CD14-positive monocyte (primary cell): ENCODE data around the gene S100A16. TPM values are rescaled to one million over a fixed set of nuclear protein-coding genes. Genes with fewer than 3 reads are reported as not detected.

Source experiments
- DNase-seq, 3 donors: peaks; one replicate each; pipeline ENCODE4 v3.0.0-alpha.2; 2011 to 2022
- H2AFZ ChIP-seq: 2 replicates; pipeline ENCODE4 v1.6.0; 2012; ENCODE audit warnings: mild to moderate bottlenecking, low read depth, low read length, inconsistent platforms; ENCODE audit not compliant: insufficient read depth, poor library complexity, severe bottlenecking
- H3K27ac ChIP-seq, 2 donors: 1 replicate in 1 of 2; 2 replicates in 1 of 2; pipeline ENCODE4 v1.5.1; 2012 to 2013; ENCODE audit warnings: low read length in 2 of 2, control low read depth in 1 of 2, inconsistent platforms in 1 of 2, low read depth in 1 of 2, mild to moderate bottlenecking in 1 of 2
- H3K27me3 ChIP-seq, 2 donors: one replicate each; pipeline versions ENCODE4 v1.6.0 to v1.6.1; 2011 to 2013; ENCODE audit warnings: low read length in 2 of 2; ENCODE audit not compliant: control insufficient read depth in 2 of 2, insufficient read depth in 2 of 2
- H3K36me3 ChIP-seq, 2 donors: replicated peaks in 1 of 2; 1 replicate in 1 of 2; 2 replicates in 1 of 2; pipeline versions ENCODE4 v1.5.1 to v1.6.1; 2012 to 2013; ENCODE audit warnings: low read length in 2 of 2, control low read depth in 1 of 2, inconsistent platforms in 1 of 2, mild to moderate bottlenecking in 1 of 2; ENCODE audit not compliant: insufficient read depth in 2 of 2, control insufficient read depth in 1 of 2
- H3K4me1 ChIP-seq, 2 donors: 1 replicate in 1 of 2; 2 replicates in 1 of 2; pipeline versions ENCODE4 v1.5.1 to v1.6.1; 2012 to 2013; ENCODE audit warnings: low read length in 2 of 2, control low read depth in 1 of 2, inconsistent platforms in 1 of 2, mild to moderate bottlenecking in 1 of 2, moderate library complexity in 1 of 2; ENCODE audit not compliant: insufficient read depth in 2 of 2, control insufficient read depth in 1 of 2
- H3K4me2 ChIP-seq: replicated peaks from 2 replicates; pipeline ENCODE3; 2012; ENCODE audit warnings: low read length, moderate library complexity, mild to moderate bottlenecking; ENCODE audit not compliant: poor library complexity, severe bottlenecking; ENCODE audit errors: extremely low read depth
- H3K4me3 ChIP-seq, 3 experiments: fragments of 200-600 bp in 1 of 3; sonication (generic) in 1 of 3; replicated peaks in 1 of 3; 1 replicate in 2 of 3; 2 replicates in 1 of 3; pipeline ENCODE4 v1.5.1; 2011 to 2013; ENCODE audit warnings: low read length in 3 of 3, mild to moderate bottlenecking in 3 of 3, control low read depth in 2 of 3, low read depth in 2 of 3, inconsistent platforms in 1 of 3, moderate library complexity in 1 of 3
- H3K79me2 ChIP-seq: 2 replicates; pipeline ENCODE4 v1.6.0; 2012; ENCODE audit warnings: mild to moderate bottlenecking, control low read depth, inconsistent platforms, low read length, moderate library complexity; ENCODE audit not compliant: insufficient read depth
- H3K9ac ChIP-seq: 2 replicates; pipeline ENCODE4 v1.6.0; 2017; ENCODE audit warnings: low read length, mild to moderate bottlenecking; ENCODE audit not compliant: insufficient read depth, poor library complexity, severe bottlenecking
- H3K9me3 ChIP-seq, 2 donors: replicated peaks in 1 of 2; 1 replicate in 1 of 2; 2 replicates in 1 of 2; pipeline versions ENCODE4 v1.5.1 to v1.6.1; 2012 to 2013; ENCODE audit warnings: low read length in 2 of 2, control low read depth in 1 of 2; ENCODE audit not compliant: control insufficient read depth in 1 of 2, insufficient read depth in 1 of 2
- H4K20me1 ChIP-seq: 2 replicates; pipeline ENCODE4 v1.6.0; 2012; ENCODE audit warnings: mild to moderate bottlenecking, low read length, control low read depth, moderate library complexity; ENCODE audit not compliant: insufficient read depth
- H3K27ac Mint-ChIP-seq, 7 donors: one replicate each; pipeline ENCODE4 v1.8.0; 2020; ENCODE audit warnings: mild to moderate bottlenecking in 7 of 7, mixed read lengths in 7 of 7, moderate library complexity in 6 of 7, inconsistent platforms in 2 of 7
- H3K27me3 Mint-ChIP-seq, 3 donors: one replicate each; pipeline ENCODE4 v1.8.0; 2021 to 2022; ENCODE audit warnings: low read depth in 3 of 3, mild to moderate bottlenecking in 3 of 3, mixed read lengths in 3 of 3, moderate library complexity in 3 of 3, inconsistent platforms in 1 of 3
- H3K36me3 Mint-ChIP-seq, 2 donors: one replicate each; pipeline ENCODE4 v1.8.0; 2020; ENCODE audit warnings: mixed read lengths in 2 of 2, inconsistent platforms in 1 of 2, mild to moderate bottlenecking in 1 of 2
- H3K4me1 Mint-ChIP-seq: one replicate; pipeline ENCODE4 v1.8.0; 2020; ENCODE audit warnings: mild to moderate bottlenecking, mixed read lengths
- H3K4me3 Mint-ChIP-seq, 2 donors: one replicate each; pipeline ENCODE4 v1.8.0; 2020; ENCODE audit warnings: mild to moderate bottlenecking in 2 of 2, mixed read lengths in 2 of 2, moderate library complexity in 1 of 2
- H3K9me3 Mint-ChIP-seq, 7 donors: one replicate each; pipeline ENCODE4 v1.8.0; 2020 to 2022; ENCODE audit warnings: mixed read lengths in 7 of 7, mild to moderate bottlenecking in 6 of 7, moderate library complexity in 6 of 7, inconsistent platforms in 2 of 7
- CTCF ChIP-seq: fragments of 200-600 bp; IDR thresholded peaks from one replicate; pipeline ENCODE4 v1.8.0; 2022; ENCODE audit warnings: antibody characterized with exemption, mild to moderate bottlenecking
- WGBS: methylation state at CpG from one replicate; pipeline ENCODE4 v1.1.5; 2013; ENCODE audit warnings: missing lambda C conversion rate; ENCODE audit not compliant: insufficient coverage; 5-methylcytosine and 5-hydroxymethylcytosine counted together
- intact Hi-C, 2 donors: fragments of 100-400 bp; cut with micrococcal nuclease; formaldehyde crosslinking; loops; one replicate each; pipeline versions ENCODE4 v1.15.0 to v1.15.1; 2023
- polyA plus RNA-seq, 3 donors: library from polyadenylated mRNA; depleted of rRNA in 1 of 3; unstranded in 2 of 3; stranded (reverse) in 1 of 3; fragments of 300-500 nt in 2 of 3; fragments of >200 nt in 1 of 3; fragmentation: Illumina TruSeq in 2 of 3; gene quantifications; 1 replicate in 2 of 3; 2 replicates in 1 of 3; pipeline ENCODE4 v1.2.3, GENCODE V29; 2012 to 2021

S100A16 gene
- polyA plus RNA-seq, 3 donors: not detected

- H4K20me1 ChIP-seq: no peaks in the 10 kb centered on the region
- H3K27ac ChIP-seq: no peak overlapping the region
- H3K4me2 ChIP-seq: no peak overlapping the region
- H3K9me3 Mint-ChIP-seq: peaks cover 0 to 9% (median 4%) of the 10 kb centered on the region in 7 donors
- no peak overlapping the region for H3K4me3 ChIP-seq
- no peak overlapping the region for H3K9ac ChIP-seq
- intact Hi-C loops: loop anchor here in 1 of 2 donors (5.0 kb wide), 1 partner anchor 103 kb away; no protein-coding TSS in a partner anchor
- H3K9me3 ChIP-seq: peaks cover 0 to 4% of the 10 kb centered on the region in 2 donors
- H3K4me3 Mint-ChIP-seq: no peak overlapping the region
- H3K4me1 Mint-ChIP-seq: peaks cover 29% of the 10 kb centered on the region
- TF ChIP-seq CTCF: no peak
- H3K4me1 ChIP-seq: peaks cover 26 to 35% of the 10 kb centered on the region in 2 donors
- H3K27ac Mint-ChIP-seq: no peak overlapping the region
- peaks cover 0 to 6% of the 10 kb centered on the region in 2 donors for H3K36me3 Mint-ChIP-seq
- no peaks in the 10 kb centered on the region for H3K36me3 ChIP-seq
- no peak for DNase-seq
- no peaks in the 10 kb centered on the region for H3K79me2 ChIP-seq
- no peak overlapping the region for H2AFZ ChIP-seq
- WGBS: 100% methylated on average over 1 of the region's 2 CpGs
- no peaks in the 10 kb centered on the region for H3K27me3 ChIP-seq
- H3K27me3 Mint-ChIP-seq: peaks cover 0 to 2% (median 2%) of the 10 kb centered on the region in 3 donors
Observed at GRCh38 chr1:153615406-153615805, 2.5 kb upstream of the S100A16 start.

GRCh38 chr1:153614906-153615305, 2.0 kb upstream of the S100A16 start:
- Histone ChIP-seq H3K36me3 (no peaks in the 10 kb centered on the region), H3K4me2 (no peak overlapping the region), H3K27me3 (no peaks in the 10 kb centered on the region), H2AFZ (no peak overlapping the region), H3K9ac (no peak overlapping the region), H3K4me1 (peaks cover 31 to 40% of the 10 kb centered on the region in 2 donors), H3K9me3 (peaks cover 0 to 4% of the 10 kb centered on the region in 2 donors), H3K4me3 (no peak overlapping the region), H3K27ac (no peak overlapping the region), H4K20me1 (no peaks in the 10 kb centered on the region), H3K79me2 (no peaks in the 10 kb centered on the region)
- Mint-ChIP-seq H3K27ac (no peak overlapping the region), H3K4me1 (peaks cover 34% of the 10 kb centered on the region), H3K27me3 (peaks cover 0 to 2% (median 2%) of the 10 kb centered on the region in 3 donors), H3K4me3 (no peak overlapping the region), H3K9me3 (peaks cover 0 to 8% (median 3%) of the 10 kb centered on the region in 7 donors), H3K36me3 (peaks cover 0 to 3% of the 10 kb centered on the region in 2 donors)
- intact Hi-C loops: loop anchor here in 1 of 2 donors (5.0 kb wide), 1 partner anchor 103 kb away; no protein-coding TSS in a partner anchor
- 100% methylated on average over 1 of the region's 7 CpGs for WGBS
- no peak for DNase-seq
- TF ChIP-seq CTCF: no peak
